GM18508 (cell line): Measurements from ENCODE around the gene DRG1.
"Not testable (repeated sequence)": the region's sequence is repeated elsewhere in the genome, so short reads cannot be mapped to it uniquely, and the experiment has no call there.

Experiments used
- ATAC-seq: cut with Tn5 transposase; IDR thresholded peaks from one replicate; pipeline ENCODE4 v1.9.1; 2021; ENCODE audit warnings: moderate number of reproducible peaks; ENCODE audit not compliant: insufficient read depth, unreplicated experiment

Gene DRG1, protein sequence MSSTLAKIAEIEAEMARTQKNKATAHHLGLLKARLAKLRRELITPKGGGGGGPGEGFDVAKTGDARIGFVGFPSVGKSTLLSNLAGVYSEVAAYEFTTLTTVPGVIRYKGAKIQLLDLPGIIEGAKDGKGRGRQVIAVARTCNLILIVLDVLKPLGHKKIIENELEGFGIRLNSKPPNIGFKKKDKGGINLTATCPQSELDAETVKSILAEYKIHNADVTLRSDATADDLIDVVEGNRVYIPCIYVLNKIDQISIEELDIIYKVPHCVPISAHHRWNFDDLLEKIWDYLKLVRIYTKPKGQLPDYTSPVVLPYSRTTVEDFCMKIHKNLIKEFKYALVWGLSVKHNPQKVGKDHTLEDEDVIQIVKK

DNA sequence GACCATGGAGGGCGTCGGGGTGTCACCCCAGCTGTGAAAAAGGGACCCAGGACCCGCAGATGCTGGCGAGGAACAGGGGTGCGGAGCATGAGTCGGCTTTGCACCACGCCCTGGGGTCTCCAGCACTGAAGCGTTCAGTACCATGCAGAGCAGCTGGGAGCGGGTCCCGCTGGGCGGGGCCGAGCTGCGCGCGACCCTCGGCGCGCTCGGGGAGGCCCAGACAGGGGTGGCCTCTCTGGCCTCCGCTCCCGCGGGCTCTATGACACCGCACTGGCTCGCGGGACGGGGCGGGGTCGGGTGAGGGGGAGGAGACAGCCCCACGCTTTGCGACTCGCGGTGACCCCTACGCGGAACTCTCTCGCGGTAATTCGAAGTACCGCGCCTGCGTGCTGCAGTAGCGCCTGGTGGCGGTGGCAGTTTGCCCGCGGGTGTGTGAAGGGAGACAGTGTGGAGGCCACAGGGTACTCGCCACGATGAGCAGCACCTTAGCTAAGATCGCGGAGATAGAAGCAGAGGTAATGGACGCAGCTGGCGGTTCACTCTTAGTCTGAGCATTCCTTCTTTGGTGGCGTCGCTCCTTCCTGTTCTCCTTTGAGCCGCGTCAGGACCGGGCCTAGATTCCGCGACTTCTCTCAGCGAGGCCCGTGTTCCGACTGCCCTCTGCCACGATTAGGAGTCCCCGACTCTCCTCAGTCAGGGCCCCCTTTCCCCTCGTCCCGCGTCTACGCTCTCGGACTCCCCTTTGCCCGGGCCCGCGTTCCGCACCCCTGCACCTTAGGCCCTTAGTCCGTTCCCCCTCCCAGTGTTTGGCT lies at the start of gene DRG1:
DRG1 (plus strand) TSS at position 394 of the 812 bp plus-strand sequence; CDS start at position 474, 80 bp downstream.
- peak; percentile 73 for ATAC-seq

DNA sequence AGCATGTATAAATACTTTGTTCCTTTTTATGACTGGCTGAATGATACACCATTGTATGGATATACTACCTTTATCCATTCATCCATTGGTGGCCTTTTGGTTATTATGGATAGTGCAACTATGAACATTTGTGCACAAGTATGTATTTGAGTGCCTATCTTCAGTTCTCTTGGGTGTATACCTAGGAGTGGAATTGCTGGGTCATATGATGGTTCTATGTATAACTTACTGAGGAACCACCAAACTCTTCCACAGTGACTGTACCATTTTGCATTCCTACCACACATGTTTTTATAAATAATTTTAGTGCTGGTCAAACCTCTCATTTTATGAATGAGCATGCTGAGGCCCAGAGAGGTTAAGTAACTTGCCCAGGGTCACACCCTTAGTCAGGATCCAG lies 49.4 kb upstream of the DRG1 start:
- no peak for ATAC-seq

DNA sequence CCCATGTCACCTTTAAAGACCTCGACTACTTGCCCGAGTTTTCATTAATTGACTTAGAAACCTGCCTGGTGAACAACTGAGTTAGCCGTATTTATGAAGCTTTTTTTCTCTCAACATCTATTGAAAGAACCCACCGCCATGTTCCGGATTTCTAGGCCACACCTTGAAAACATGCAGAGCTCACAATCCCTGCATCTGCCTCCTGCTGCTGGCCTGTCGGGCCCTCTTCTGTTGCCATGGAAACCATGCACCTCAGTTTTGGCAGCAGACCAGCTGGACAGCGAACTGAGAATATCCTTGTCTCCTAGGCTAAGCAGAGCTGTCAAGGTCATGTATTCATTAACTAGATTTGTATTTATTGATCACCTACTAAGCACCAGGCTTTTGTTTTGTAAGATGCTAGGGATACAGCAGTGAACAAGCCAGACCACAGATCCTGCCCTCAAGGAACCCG lies 49.0 kb upstream of the DRG1 start:
- ATAC-seq: no peak

DNA sequence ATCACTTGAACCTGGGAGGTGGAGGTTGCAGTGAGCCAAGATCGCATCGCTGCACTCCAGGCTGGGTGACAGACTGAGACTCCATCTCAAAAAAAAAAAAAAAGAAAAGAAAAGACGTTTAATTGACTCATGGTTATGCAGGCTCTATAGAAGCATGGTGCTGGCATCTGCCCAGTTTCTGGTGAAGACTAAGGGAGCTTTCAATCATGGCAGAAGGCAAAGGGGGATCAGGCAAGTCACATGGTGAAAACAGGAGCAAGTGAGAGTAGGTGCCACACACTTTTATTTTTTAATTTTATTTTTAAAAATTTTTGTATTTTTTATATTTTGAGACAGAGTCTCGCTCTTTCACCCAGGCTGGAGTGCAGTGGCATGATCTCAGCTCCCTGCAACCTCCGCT lies 44.9 kb upstream of the DRG1 start:
- ATAC-seq: no peak

DNA sequence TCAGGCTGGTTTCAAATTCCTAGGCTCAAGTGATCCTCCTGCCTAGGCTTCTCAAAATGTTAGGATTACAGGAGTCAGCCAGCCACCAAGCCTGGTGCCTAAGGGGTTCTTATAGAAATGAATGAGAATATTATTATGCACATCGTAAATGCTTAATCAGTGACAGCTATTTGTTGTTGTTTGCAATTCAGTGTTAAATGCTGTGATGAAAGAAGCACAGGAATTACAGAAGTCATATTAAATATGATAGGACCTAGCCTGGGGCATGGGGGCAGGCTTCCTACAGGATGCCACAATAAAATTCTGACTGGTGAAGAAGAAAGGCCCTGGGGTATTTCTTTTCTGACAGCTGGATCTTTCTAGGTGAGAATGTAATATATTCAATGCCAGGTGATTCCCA lies 39.4 kb upstream of the DRG1 start:
- no peak for ATAC-seq

DNA sequence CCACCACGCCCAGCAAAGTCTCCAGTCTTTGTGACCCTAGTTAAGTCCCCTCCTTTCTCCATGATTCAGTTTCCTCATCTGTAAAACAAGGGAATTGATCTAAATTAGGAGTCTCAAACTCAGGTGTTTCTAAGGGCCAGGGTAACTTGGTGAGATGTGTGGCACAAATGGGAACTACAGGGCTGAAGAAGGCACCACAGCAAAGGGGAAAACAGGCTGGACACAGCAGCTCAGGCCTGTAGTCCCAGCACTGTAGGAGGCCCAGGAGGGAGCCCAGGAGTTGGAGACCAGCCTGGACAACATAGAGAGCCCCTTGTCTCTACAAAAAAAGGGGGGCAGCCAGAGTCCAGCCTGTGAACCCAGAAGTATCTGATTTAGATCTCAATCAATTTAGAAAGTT lies 37.7 kb upstream of the DRG1 start:
- no peak for ATAC-seq

DNA sequence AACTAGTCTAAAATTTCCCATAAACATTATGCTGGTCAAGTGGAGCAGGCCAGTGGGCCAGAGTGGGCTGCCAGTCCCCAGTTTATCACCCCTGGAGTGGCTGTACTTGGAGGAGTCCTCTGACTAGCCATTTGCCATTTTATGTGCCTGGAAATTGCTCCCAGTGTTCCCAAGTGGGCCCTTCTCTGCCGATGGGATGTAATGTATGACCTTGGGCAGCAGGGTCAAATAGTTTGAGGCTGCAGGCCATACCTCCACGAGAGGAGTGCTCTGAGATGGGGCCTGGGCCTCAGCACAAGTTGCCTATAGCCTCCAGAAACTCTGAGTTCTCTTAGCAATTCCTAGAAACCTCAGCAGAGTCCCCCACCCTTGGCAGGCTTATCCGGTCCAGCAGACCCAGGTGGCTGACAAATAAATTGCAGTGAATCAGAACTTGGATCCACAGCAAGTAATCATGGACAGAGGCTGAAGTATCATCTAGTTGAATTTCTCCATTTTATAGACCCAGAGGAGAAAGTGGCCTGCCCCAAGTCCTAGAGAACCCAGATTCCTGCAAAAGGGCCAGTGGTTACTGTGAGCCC lies 35.4 kb upstream of the DRG1 start:
- ATAC-seq: no peak

DNA sequence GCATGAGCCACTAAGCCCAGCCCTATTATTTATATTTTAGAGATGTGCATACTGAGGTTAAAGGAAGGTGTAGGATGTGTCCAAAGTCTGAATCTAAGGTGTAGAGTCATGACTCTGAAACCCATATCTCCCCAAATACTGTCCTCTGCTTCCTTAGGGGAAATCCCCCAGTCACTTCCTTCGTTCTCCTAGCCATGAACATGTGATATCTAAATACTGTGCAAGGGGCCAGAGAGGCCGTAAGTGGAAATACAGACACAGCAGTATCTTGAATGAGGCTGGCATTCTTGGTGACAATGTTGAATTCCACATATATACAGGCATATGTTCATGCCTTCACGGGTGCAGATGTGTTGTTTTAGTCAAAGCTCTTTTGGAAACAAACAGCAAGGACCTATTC lies 32.0 kb upstream of the DRG1 start:
- ATAC-seq: no peak

DNA sequence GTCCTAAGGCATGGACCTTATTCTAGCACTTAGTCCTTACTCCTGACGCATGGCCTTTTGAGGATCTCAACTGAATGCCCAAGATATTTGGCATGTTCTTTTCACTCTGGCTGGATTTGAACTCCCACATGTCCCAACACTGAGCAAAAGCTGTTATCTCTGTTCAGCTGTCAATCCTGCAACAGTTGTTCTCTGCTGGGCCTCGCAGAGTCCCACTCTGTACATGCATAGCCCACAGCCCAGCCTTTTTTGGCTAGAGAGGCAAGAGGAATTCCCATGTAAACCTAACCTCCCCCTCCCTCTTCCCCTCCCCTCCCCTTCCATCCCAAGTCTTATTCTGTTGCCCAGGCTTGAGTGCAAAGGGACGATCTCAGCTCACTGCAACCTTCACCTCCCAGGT lies 21.8 kb upstream of the DRG1 start:
- ATAC-seq: no peak

DNA sequence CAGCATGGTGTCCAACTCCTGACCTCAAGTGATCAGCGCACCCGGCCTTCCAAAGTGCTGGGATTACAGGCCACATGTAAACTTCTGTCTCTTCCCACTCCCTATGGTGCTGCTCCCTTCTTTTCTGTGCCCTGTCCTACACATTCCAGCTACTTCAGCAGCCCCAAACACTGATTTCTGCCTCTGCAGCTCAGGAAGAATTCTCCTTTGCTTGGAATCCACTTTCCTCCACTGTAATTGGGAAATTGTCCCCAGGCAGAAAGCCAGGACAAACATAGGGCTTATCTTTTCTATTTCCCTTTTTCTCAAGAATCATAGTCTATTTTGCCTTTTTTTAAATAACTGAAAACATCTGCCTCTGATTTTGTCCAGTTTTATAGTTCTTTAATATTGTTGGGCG lies 21.3 kb upstream of the DRG1 start:
- ATAC-seq: no peak

DNA sequence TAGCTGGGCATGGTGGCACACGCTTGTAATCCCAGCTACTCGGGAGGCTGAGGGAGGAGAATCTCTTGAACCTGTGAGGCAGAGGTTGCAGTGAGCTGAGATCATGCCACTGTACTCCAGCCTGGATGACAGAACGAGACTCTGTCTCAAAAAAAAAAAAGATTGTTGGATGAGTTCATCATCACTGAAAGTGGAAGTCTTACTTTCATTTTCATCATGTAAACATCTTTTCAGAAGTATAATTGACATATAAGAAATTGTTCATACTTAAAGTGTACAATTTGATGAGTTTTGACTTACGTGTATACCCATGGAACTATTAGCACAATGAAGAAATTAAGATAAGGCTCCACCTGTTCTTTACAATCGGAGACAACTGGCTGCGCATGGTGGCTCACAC lies 20.8 kb upstream of the DRG1 start:
- ATAC-seq: not testable (repeated sequence)

DNA sequence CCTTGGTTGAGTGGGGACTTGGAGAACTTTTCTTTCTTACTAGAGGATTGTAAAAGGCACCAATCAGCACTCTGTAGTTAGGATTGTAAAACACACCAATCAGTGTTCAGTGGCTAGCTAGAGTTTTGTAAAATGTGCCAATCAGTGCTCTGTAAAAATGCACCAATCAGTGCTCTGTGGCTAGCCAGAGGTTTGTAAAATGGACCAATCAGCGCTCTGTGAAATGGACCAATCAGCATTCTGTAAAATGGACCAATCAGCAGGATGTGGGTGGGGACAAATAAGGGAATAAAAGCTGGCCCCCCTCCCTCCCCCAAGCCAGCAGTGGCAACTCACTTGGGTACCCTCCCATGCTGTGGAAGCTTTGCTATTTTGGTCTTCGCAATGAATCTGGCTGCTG lies 5.5 kb upstream of the DRG1 start:
- no peak for ATAC-seq

DNA sequence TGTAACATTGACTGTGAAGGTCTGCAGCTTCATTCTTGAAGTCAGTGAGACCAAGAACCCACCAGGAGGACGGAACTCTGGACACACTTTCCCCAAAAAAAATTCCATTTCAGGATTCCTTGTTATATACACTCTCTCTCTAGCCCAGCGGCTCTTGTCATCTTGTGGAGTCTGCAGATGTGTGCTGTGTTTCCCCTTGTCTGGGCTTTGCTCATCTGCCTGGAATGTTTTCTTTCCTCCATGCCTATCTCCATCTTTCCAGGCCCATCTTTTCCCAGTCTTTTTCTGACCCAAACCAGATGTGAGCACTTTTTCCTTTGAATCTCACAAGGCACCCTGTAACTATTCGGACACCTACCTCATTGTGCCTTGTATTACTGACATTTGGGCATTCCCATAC lies 5.1 kb upstream of the DRG1 start:
- no peak for ATAC-seq

DNA sequence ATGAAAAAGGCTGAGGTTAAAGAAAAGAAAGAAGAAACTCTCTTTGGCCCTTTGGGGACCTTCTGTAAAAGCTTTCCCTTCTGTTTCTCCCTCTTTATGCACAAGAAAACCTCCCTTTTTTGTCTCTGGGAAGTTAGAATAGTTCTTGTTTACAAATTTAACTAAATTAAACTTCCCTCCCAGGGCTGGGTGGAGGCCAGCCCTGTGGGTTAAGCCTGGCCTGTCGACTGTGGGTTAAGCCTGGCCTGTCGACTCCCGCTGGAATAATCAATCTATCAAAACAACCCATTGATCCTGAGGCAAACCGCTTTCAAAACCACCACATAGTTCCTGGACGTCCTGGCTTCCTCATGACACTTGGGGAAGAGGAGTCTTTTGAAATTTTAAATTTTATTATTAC lies 1.2 kb upstream of the DRG1 start:
- ATAC-seq: no peak

DNA sequence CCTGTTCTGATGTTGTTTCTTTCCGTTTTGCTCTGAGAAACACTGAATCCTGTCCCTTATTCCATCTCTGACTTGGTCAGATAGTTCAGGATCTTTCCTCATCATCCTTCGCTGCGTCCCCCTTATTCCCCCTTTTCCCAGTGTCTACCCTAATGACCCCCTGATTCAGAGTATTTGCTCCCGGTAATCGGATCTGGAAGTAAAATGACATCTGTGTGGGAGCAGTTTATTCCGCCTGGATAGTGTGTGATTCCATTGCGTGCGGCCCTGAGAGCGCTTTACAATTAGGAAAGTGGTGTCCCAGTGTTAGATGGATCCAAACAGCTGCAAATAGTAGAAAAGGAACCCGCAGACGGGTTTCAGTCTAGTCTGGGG lies 606 bp downstream of the DRG1 start:
- no peak for ATAC-seq

DNA sequence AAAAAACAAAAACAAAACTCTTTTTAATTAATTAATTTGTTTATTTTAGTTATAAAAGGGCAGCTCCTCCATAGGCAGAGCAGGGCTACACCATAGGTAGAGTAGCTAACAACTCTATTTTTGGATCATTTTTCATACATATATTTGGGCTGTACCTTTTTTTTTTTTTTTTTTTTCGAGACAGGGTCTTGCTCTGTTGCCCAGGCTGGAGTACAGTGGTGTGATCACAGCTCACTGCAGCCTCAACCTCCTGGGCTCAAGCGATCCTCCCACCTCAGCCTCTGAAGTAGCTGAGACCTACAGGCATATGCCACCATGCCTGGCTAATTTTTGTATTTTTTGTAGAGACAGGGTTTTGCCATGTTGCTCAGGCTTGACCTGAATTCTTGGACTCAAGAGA lies 2.9 kb downstream of the DRG1 start:
- not testable (repeated sequence) for ATAC-seq

DNA sequence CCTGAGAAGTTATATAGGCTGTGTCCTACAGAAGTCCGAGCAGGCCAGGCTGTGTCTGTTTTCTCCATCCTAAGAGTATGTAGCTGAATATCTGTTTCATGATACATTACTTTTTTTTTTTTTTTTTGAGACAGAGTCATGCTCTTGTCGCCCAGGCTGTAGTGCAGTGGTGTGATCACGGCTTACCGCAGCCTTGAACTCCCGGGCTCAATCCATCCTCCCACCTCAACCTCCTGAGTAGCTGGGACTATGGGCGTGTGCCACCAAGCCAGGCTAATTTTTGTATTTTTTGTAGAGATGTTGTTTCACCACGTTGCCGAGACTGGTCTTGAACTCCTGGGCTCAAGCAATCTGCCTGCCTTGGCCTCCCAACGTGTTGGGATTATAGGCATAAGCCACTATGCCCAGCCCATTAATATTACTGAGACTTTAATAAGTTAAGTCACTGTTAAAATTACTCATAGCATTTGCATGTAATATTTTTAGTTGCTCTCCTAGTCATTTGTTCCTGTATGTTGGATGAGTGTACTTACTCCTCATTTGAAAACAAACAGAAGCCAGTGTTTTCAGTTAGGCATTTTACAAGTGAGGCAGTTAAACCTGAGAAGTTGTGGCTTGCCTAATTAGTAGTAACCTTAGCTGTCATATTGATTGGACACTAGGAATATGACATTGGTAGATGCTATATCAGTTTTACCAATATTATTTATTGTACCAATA lies 26.1 kb downstream of the DRG1 start:
- no peak for ATAC-seq

DNA sequence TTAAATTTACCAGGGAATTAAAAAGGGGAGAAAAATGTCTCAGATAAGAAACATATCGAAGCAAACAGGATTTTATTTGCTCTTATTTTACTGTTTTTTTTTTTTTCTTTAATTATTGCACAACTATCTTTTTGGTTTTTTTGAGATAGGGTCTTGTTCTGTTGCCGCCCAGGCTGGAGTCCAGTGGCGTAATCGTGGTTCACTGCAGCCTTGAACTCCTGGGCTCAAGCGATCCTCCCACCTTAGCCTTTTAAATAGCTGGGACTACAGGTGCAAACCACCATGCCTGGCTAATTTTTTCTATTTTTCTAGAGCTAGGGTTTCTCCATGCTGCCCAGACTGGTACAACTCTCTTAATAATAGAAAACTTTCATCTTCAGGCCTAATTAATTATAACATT lies 32.5 kb downstream of the DRG1 start:
- ATAC-seq: no peak

DNA sequence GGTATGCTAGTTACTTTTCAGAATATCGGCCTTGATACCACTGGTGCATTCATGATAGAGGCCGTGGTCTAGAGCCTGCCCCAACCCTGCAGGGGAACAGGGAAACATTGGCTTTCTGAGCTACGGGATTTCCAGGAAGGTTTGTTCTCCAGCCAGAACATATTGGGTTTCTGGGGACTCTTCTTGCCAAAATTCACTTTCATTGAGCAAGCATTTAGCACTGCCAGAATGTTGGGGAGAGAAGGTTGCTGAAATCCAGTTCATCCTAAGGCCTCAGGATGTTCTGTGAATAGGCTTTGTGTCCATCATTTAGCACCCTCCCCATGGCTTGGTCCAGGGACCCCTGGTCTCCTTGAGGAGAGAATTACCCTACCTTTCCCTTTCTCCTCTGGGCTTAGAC lies 36.7 kb downstream of the DRG1 start:
- no peak for ATAC-seq

DNA sequence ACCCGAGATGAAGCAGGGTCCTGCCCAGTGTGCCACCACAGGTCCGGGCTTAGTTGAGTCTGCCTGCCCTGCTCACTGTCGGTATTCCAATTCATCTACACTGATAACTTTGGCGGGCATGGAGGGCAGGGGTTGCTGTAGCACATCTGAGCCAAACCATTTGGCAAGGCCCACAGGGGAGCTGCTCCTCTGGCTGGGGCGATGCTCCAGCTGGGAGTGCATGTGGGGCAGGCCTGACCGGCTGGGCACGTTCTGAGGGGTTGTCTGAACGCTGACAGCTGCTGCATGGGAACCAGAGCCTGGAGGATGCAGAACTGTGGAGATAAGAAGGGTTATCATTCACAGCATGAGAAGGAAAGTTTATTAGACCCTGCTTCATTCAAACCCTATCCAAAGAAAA lies 40.4 kb downstream of the DRG1 start:
- ATAC-seq: no peak

DNA sequence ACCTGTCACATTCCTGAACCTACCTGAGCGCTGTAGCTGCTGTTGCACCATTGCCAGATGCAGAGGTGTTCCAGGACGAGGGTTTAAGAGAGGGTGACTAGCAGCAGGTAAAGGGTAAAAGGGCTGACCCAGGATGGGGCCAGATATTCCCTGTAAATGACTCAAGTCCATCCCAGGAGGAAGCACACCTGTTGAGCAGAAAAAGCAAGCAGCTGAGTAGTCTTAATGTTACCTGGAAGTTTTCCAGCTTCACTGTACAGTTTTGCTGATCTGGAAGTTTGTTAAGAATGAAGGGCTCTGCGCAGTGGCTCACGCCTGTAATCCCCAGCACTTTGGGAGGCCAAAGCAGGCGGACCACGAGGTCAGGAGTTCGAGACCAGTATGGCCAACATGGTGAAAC lies 41.3 kb downstream of the DRG1 start:
- no peak for ATAC-seq
